Heart right ventricle (tissue), 16 donors: ENCODE data around the gene KLC3. TPM values are rescaled to one million over a fixed set of nuclear protein-coding genes. Genes with fewer than 3 reads are reported as not detected.
"Not testable (repeated sequence)": the region's sequence is repeated elsewhere in the genome, so short reads cannot be mapped to it uniquely, and the experiment has no call there.

Experiments
- ATAC-seq, 8 donors: fragments of 200-7000 bp; cut with Tn5 transposase; one replicate each; pipeline ENCODE4 v1.9.1; 2020; ENCODE audit warnings: mild to moderate bottlenecking in 8 of 8, moderate library complexity in 8 of 8, moderate number of reproducible peaks in 1 of 8
- DNase-seq, 2 donors: peaks; one replicate each; pipeline ENCODE4 v3.0.0-alpha.2; 2020
- H3K27ac ChIP-seq, 10 donors: fragments of 200-600 bp; sonication (generic) in 2 of 10; one replicate each; pipeline versions ENCODE4 v1.5.0 to v1.8.0; 2020 to 2022; ENCODE audit warnings: mild to moderate bottlenecking in 3 of 10
- H3K27me3 ChIP-seq, 7 donors: fragments of 200-600 bp; one replicate each; pipeline ENCODE4 v1.8.0; 2021 to 2022; ENCODE audit warnings: mild to moderate bottlenecking in 2 of 7
- H3K36me3 ChIP-seq, 9 donors: fragments of 200-600 bp; sonication (generic) in 1 of 9; one replicate each; pipeline versions ENCODE4 v1.5.0 to v1.8.0; 2020 to 2022; ENCODE audit warnings: mild to moderate bottlenecking in 2 of 9
- H3K4me1 ChIP-seq, 9 donors: fragments of 200-600 bp; sonication (generic) in 1 of 9; one replicate each; pipeline versions ENCODE4 v1.5.0 to v1.8.0; 2020 to 2022; ENCODE audit warnings: mild to moderate bottlenecking in 4 of 9
- H3K4me3 ChIP-seq, 10 donors: fragments of 200-600 bp; sonication (generic) in 2 of 10; one replicate each; pipeline versions ENCODE4 v1.5.0 to v1.8.0; 2020 to 2022; ENCODE audit warnings: mild to moderate bottlenecking in 7 of 10, moderate library complexity in 2 of 10
- H3K9me3 ChIP-seq, 11 donors: fragments of 200-600 bp in 10 of 11; sonication (generic) in 2 of 11; one replicate each; pipeline versions ENCODE4 v1.5.0 to v1.8.0; 2013 to 2022; ENCODE audit warnings: mild to moderate bottlenecking in 2 of 11, control low read depth in 1 of 11, moderate library complexity in 1 of 11
- WGBS, 2 donors: extraction: QIAGEN DNeasy Blood & Tissue Kit; methylation state at CpG; one replicate each; pipeline ENCODE4 v1.1.7; 2013; ENCODE audit warnings: inconsistent platforms in 1 of 2; 5-methylcytosine and 5-hydroxymethylcytosine counted together
- intact Hi-C, 10 donors: fragments of 100-400 bp; cut with DNase I; formaldehyde crosslinking; loops; one replicate each; pipeline versions ENCODE4 v1.11.1 to v1.14.2; 2022
- polyA plus RNA-seq, 2 donors: library from polyadenylated mRNA; stranded (reverse); fragments of 200-250 nt; gene quantifications; one replicate each; pipeline ENCODE4 v1.2.3, GENCODE V29; 2013
- total RNA-seq, 10 donors: library from RNA; stranded (reverse); fragmentation: NEBNext Ultra II Directional in 3 of 10; extraction: Animal tissue kit (Norgen Biotek cat#: 25700) in 3 of 10; gene quantifications; one replicate each; pipeline versions ENCODE4 v1.2.1 to v1.2.4, GENCODE V29; 2021 to 2023
- TF ChIP-seq, protein P1 (sequence below), 9 donors: fragments of 200-600 bp; sonication (generic) in 2 of 9; IDR thresholded peaks; one replicate each; pipeline versions ENCODE4 v1.5.0 to v1.8.0; 2021 to 2022; ENCODE audit warnings: antibody characterized with exemption in 9 of 9, mild to moderate bottlenecking in 5 of 9, moderate library complexity in 1 of 9
- donor health status: Arrhythmogenic right ventricular cardiomyopathy.
- donor health status: ischemic (EF 13 %, LVEDD 7.1; RV severe dilation, severe dysfunction).
- donor health status: healthy with polysubstance abuse.
- donor health status: DM: no; HTN: yes; CAD: no.
- donor health status: DM: no; HTN: no; CAD: no.
- donor health status: ischemic (EF 25% LVEDD 6.9; RV normal size, moderate dysfunction).
- donor health status: ischemic (EF 25% LVEDD 5.7; RV mildly dilated, moderate dysfunction).
- donor health status: healthy.
- donor health status: DM: yes; HTN: yes; CAD: no.
- donor health status: Ischemic cardiomyopathy.
- donor health status: ischemic (EF 35%, LVEDD 5.7; RV mildly dilated, moderate dysfunction).
- donor health status: nonischemic (EF 11% LVEDD 7.7; RV severe dilation, severe dysfunction).
- donor health status: DM: yes; HTN: yes; CAD: no.
- donor health status: PGD.
- donor health status: ischemic (EF 29% LVEDD 5.4; RV normal size, mild dysfunction).
- donor health status: nonischemic (EF 23%, LVEDD 6.1; RV moderate dilation, normal function).

Gene KLC3
- total and polyA plus RNA-seq, 12 donors = 0.14 to 0.16 (median 0.14) TPM; not detected in 9

DNA sequence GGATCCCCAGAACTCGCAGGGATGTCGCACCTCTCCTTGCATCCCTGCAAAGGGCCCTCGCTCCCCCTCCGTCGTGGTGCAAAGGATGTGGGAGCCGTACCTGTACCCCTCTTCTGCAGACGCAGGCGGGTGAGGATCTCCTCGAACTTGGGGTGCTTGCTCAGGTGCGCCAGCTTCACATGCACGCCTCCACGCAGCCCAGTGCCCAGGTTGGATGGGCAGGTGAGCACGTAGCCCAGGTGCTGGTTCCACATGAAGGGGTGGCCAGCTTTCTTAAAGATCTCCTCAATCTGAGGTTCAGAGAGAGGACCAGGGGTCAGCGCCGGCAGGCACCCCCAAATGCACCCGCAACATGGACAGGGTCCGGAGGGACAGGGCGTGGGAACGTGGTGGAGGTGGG is 33.2 kb upstream of the KLC3 start:
- DNase-seq (no peak), ATAC-seq (no peak)
- Histone ChIP-seq H3K27me3 (no peaks in the 10 kb centered on the region), H3K27ac (no peak overlapping the region), H3K9me3 (peaks cover 0 to 9% (median 0%) of the 10 kb centered on the region in 11 donors), H3K4me3 (no peak overlapping the region), H3K4me1 (peaks cover 0 to 40% (median 3%) of the 10 kb centered on the region in 9 donors), H3K36me3 (peaks cover 0 to 75% (median 4%) of the 10 kb centered on the region in 9 donors)
- TF ChIP-seq, protein P1, sequence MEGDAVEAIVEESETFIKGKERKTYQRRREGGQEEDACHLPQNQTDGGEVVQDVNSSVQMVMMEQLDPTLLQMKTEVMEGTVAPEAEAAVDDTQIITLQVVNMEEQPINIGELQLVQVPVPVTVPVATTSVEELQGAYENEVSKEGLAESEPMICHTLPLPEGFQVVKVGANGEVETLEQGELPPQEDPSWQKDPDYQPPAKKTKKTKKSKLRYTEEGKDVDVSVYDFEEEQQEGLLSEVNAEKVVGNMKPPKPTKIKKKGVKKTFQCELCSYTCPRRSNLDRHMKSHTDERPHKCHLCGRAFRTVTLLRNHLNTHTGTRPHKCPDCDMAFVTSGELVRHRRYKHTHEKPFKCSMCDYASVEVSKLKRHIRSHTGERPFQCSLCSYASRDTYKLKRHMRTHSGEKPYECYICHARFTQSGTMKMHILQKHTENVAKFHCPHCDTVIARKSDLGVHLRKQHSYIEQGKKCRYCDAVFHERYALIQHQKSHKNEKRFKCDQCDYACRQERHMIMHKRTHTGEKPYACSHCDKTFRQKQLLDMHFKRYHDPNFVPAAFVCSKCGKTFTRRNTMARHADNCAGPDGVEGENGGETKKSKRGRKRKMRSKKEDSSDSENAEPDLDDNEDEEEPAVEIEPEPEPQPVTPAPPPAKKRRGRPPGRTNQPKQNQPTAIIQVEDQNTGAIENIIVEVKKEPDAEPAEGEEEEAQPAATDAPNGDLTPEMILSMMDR (IDR thresholded peaks at IDR 0.05) = no peak
- intact Hi-C loops = no loop called here
- WGBS, 2 donors = 89 to 92% methylated on average over 19 of the region's 19 CpGs

DNA sequence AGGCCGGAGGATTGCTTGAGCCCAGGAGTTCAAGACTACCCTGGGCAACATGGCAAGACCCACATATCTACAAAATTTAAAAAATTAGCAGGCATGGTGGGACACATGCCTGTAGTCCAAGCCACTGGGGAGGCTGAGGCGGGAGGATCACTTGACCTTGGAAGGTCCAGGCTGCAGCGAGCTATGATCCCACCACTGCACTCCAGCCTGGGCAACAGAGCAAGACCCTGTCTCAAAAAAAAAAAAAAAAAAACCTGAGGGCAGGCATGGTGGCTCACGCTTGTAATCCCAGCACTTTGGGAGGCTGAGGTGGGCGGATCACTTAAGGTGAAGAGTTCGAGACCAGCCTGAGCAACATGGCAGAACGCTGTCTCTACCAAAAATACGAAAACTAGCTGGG is 31.2 kb upstream of the KLC3 start:
- Histone ChIP-seq H3K27ac (peak overlapping the region in 2 of 10 donors; percentile 46 to 50), H3K4me1 (peaks cover 0 to 50% (median 3%) of the 10 kb centered on the region in 9 donors), H3K36me3 (peaks cover 0 to 73% (median 0%) of the 10 kb centered on the region in 9 donors)
- H3K9me3 ChIP-seq, DNase-seq, intact Hi-C loops, H3K4me3 ChIP-seq, H3K27me3 ChIP-seq, ATAC-seq: not testable (repeated sequence)
- 93 to 97% methylated on average over 8 of the region's 8 CpGs for WGBS, 2 donors

DNA sequence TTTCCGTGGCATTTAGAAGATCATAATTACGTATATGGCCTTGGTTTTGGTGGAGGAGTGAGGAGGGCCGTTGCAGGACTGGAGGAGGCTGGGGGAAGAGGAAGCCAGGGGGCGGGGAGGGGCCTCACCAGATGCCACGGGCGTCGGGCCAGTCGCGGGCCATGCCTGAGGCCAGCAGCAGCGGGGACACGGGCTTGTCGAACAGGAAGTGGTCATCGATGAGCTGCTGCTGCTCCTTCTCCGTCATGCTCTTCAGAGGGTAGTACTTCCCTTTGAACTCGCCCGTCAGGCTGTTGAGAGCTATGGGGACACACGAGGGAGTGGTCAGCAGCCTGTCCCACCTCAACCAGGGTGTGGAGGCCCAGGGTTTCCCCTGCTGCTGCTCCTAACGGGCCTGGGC is 28.9 kb upstream of the KLC3 start:
- Histone ChIP-seq H3K27me3 (peaks cover 0 to under 1% (median 0%) of the 10 kb centered on the region in 7 donors), H3K36me3 (peaks cover 0 to 69% (median 0%) of the 10 kb centered on the region in 9 donors), H3K4me1 (peaks cover 0 to 51% (median 3%) of the 10 kb centered on the region in 9 donors), H3K4me3 (no peak overlapping the region), H3K27ac (peak overlapping the region in 6 of 10 donors; percentile 1 to 43 (median 24)), H3K9me3 (no peaks in the 10 kb centered on the region)
- DNase-seq (peak in 1 of 2 donors; percentile 41), ATAC-seq (peak in 5 of 8 donors; percentile 37 to 51 (median 48))
- 23 to 31% methylated on average over 18 of the region's 18 CpGs for WGBS, 2 donors
- intact Hi-C loops = no loop called here
- TF ChIP-seq, protein P1 (IDR thresholded peaks at IDR 0.05) = no peak

DNA sequence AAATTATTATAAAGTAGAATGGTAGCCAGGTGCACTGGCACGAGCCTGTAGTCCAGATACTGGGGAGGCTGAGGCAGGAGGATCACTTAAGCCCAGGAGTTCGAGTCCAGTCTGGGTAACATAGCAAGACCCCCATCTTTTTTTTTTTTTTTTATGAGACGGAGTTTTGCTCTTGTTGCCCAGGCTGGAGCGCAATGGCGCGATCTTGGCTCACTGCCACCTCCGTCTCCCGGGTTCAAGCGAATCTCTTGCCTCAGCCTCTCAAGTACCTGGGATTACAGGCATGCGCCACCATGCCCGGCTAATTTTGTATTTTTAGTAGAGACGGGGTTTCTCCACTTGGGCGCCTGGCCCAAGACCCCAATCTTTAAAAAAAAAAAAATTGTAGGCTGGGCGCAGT is 28.3 kb upstream of the KLC3 start:
- 70 to 85% methylated on average over 14 of the region's 14 CpGs for WGBS, 2 donors

DNA sequence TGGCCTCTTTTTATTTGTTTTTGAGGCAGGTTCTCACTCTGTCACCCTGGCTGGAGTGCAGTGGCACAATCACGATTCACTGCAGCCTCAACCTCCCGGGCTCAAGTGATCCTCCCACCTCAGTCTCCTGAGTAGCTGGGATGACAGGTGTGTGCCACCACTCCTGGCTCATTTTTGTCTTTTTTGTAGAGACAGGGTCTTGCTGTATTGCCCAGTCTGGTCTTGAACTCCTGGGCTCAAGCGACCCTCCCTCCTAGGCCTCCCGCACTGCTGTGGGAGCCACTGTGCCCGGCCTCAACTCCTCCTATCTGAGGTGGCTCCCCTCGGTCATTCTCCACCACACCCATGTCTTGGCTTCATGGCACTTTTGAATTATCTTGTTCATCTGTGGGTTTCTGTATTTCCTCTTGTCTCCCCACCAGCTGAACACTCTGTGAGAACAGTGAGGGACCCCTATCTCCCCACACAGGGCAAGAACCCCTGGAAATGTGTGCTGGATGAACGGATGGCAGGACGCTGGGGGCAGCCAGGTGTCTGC is 25.8 kb upstream of the KLC3 start:
- Histone ChIP-seq H3K4me3 (no peak overlapping the region), H3K4me1 (peaks cover 0 to 65% (median 5%) of the 10 kb centered on the region in 9 donors)
- WGBS, 2 donors = 61 to 75% methylated on average over 8 of the region's 8 CpGs

More for the DNA sequence above, 28.3 kb upstream of the KLC3 start:
- H3K36me3 ChIP-seq = peaks cover 0 to 69% (median 0%) of the 10 kb centered on the region in 9 donors
- H3K9me3 ChIP-seq, intact Hi-C loops, H3K4me3 ChIP-seq, DNase-seq, H3K27me3 ChIP-seq, ATAC-seq: not testable (repeated sequence)
- peak overlapping the region in 3 of 10 donors; percentile 1 to 43 (median 31) for H3K27ac ChIP-seq
- peaks cover 0 to 46% (median 3%) of the 10 kb centered on the region in 9 donors for H3K4me1 ChIP-seq

More for the DNA sequence above, 25.8 kb upstream of the KLC3 start:
- Histone ChIP-seq H3K9me3 (no peaks in the 10 kb centered on the region), H3K27ac (no peak overlapping the region), H3K36me3 (peaks cover 0 to 67% (median 0%) of the 10 kb centered on the region in 9 donors), H3K27me3 (peaks cover 0 to 10% (median 0%) of the 10 kb centered on the region in 7 donors)
- intact Hi-C loops = no loop called here
- ATAC-seq (no peak), DNase-seq (no peak)
- TF ChIP-seq, protein P1 (IDR thresholded peaks at IDR 0.05) = no peak
